Adipocyte (in vitro differentiated cells): ENCODE data around the gene OXT.

Experiments used
- DNase-seq: peaks from one replicate; pipeline ENCODE4 v3.0.0-alpha.2; 2015; ENCODE audit warnings: low read depth
- H3K27me3 ChIP-seq: replicated peaks from 2 replicates; pipeline ENCODE4 v1.7.0; 2013; ENCODE audit warnings: mild to moderate bottlenecking, low read length, moderate library complexity; ENCODE audit not compliant: control insufficient read depth, insufficient read depth
- H3K36me3 ChIP-seq: 2 replicates; pipeline ENCODE4 v1.7.0; 2013; ENCODE audit warnings: low read length, mild to moderate bottlenecking, moderate library complexity; ENCODE audit not compliant: control insufficient read depth, insufficient read depth, severe bottlenecking
- H3K4me1 ChIP-seq: 2 replicates; pipeline ENCODE4 v1.7.0; 2013; ENCODE audit warnings: mild to moderate bottlenecking, low read length, moderate library complexity; ENCODE audit not compliant: control insufficient read depth, insufficient read depth
- H3K4me3 ChIP-seq: 2 replicates; pipeline ENCODE4 v1.7.0; 2013; ENCODE audit warnings: mild to moderate bottlenecking, low read length, moderate library complexity
- H3K9ac ChIP-seq: 2 replicates; pipeline ENCODE4 v1.7.0; 2013; ENCODE audit warnings: mild to moderate bottlenecking, low read length, moderate library complexity
- H3K9me3 ChIP-seq: 2 replicates; pipeline ENCODE4 v1.7.0; 2013; ENCODE audit warnings: mild to moderate bottlenecking, low read length, moderate library complexity; ENCODE audit not compliant: control insufficient read depth

Gene OXT

GRCh38 chr20:3121271-3121911, 50.0 kb downstream of the OXT start:
- Histone ChIP-seq H3K4me1 (peaks cover 7% of the 10 kb centered on the region), H3K36me3 (peaks cover 22% of the 10 kb centered on the region), H3K27me3 (no peaks in the 10 kb centered on the region), H3K4me3 (no peak overlapping the region), H3K9ac (no peak overlapping the region), H3K9me3 (no peaks in the 10 kb centered on the region)
- no peak for DNase-seq
